ENCODE results near the gene NTF4.
"Not testable (repeated sequence)": the region's sequence is repeated elsewhere in the genome, so short reads cannot be mapped to it uniquely, and the experiment has no call there.

NTF4 gene

DNA sequence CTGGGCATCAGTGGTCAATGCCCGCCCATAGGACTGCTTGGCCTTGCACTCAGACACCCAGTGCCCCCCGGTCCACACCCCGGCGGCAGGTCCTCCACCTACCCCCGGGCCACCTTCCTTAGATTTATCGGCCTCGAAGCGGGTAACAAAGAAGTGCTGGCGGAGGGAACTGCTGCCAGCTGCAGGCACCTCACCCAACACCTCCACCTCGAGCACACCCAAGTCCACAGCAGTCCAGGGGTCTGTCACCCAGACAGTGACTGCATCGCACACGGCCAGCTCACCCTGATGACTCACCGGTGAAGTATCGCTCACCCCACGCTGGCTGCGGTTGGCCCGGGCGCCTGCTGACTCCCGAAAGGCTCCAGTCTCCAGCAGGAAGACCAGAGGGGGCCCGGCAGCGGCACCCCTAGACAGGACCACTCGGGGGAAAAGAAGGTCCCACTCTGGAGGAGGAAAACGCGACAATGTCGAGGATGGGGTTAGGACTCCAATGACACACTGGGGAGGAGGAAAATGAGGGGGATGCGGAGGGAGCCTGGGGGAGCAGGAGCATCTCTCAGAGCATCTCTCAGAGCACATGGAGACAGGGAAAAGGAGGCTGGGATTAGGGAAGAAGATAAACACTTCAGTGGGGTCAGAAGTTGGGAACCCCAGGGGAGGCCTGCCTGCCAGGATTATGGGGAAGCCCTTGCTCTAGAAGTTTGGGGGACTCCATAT lies 25.9 kb downstream of the NTF4 start:
- not testable (repeated sequence) for H3K27me3 ChIP-seq (ENCODE audit: control insufficient read depth in 5 of 5, insufficient read depth in 4 of 5, low read length in 5 of 5); H3K4me3 ChIP-seq (ENCODE audit: low read depth in 1 of 5, low read length in 5 of 5); H3K9ac ChIP-seq (ENCODE audit: low read length in 5 of 5); H3K36me3 ChIP-seq (ENCODE audit: control insufficient read depth in 5 of 5, insufficient read depth in 5 of 5, low read length in 5 of 5); H3K27ac ChIP-seq (ENCODE audit: low read depth, low read length); H3K9me3 ChIP-seq (ENCODE audit: control insufficient read depth in 5 of 5, low read length in 5 of 5); H3K4me1 ChIP-seq (ENCODE audit: control insufficient read depth in 5 of 5, insufficient read depth in 5 of 5, low read length in 5 of 5)

- not testable (repeated sequence) for H3K4me3 ChIP-seq (ENCODE audit: low read depth in 1 of 5, low read length in 5 of 5); H3K36me3 ChIP-seq (ENCODE audit: control insufficient read depth in 5 of 5, insufficient read depth in 5 of 5, low read length in 5 of 5); H3K4me1 ChIP-seq (ENCODE audit: control insufficient read depth in 5 of 5, insufficient read depth in 5 of 5, low read length in 5 of 5); H3K27me3 ChIP-seq (ENCODE audit: control insufficient read depth in 5 of 5, insufficient read depth in 4 of 5, low read length in 5 of 5); H3K9ac ChIP-seq (ENCODE audit: low read length in 5 of 5); H3K9me3 ChIP-seq (ENCODE audit: control insufficient read depth in 5 of 5, low read length in 5 of 5); H3K27ac ChIP-seq (ENCODE audit: low read depth, low read length)
Observed at GRCh38 chr19:49038111-49038510, 26.5 kb downstream of the NTF4 start.

DNA sequence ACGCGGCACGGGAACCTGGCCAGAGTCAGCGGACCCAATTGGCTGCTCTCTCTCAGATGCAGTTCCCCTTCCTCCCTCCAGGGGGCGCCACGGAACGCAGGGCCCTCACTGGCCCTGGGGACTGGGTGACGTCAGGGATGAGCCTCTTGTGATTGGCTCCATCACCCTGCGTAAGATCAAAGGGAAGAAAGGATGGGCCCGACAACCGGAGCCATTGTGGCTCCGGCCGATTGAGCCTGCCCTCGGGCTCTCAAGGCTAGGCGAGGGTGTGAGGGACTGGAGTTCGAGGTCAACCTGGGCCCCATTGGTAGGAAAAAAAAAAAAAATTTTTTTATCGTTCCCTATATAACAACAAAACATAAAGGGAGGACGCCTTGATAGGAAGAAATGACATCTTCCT lies 27.8 kb downstream of the NTF4 start, which contains the start of gene CGB1:
Gene CGB1 (minus strand): TSS at position 81 of the 400 bp plus-strand sequence. CDS start 184 bp downstream, outside the sequence.
- not testable (repeated sequence) for H3K27me3 ChIP-seq (ENCODE audit: control insufficient read depth in 5 of 5, insufficient read depth in 4 of 5, low read length in 5 of 5); H3K9me3 ChIP-seq (ENCODE audit: control insufficient read depth in 5 of 5, low read length in 5 of 5); H3K27ac ChIP-seq (ENCODE audit: low read depth, low read length); H3K4me3 ChIP-seq (ENCODE audit: low read depth in 1 of 5, low read length in 5 of 5); H3K9ac ChIP-seq (ENCODE audit: low read length in 5 of 5); H3K4me1 ChIP-seq (ENCODE audit: control insufficient read depth in 5 of 5, insufficient read depth in 5 of 5, low read length in 5 of 5); H3K36me3 ChIP-seq (ENCODE audit: control insufficient read depth in 5 of 5, insufficient read depth in 5 of 5, low read length in 5 of 5)

DNA sequence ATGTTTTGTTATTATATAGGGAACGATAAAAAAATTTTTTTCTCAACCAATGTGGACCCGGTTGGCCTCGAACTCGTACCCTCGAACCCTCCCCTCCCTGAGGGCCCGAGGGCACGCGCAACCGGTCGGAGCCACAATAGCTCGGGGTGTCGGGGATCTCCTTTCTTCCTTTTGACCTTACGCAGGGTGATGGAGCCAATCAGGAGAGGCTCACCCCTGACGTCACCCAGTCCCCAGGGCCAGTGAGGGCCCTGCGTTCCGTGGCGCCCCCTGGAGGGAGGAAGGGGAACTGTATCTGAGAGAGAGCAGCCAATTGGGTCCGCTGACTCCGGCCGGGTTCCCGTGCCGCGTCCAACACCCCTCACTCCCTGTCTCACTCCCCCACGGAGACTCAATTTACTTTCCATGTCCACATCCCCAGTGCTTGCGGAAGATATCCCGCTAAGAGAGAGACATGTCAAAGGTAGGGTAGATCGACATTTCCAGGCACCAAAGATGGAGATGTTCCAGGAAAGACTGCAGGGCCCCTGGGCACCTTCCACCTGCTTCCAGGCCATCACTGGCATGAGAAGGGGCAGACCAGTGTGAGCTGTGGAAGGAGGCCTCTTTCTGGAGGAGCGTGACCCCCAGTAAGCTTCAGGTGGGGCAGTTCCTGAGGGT lies 32.8 kb downstream of the NTF4 start, which contains the start of gene CGB2:
Gene CGB2 (plus strand): TSS at position 249 of the 660 bp plus-strand sequence. CDS start 206 bp downstream, at position 455.
- not testable (repeated sequence) for H3K27me3 ChIP-seq (ENCODE audit: control insufficient read depth in 5 of 5, insufficient read depth in 4 of 5, low read length in 5 of 5); H3K9ac ChIP-seq (ENCODE audit: low read length in 5 of 5); H3K27ac ChIP-seq (ENCODE audit: low read depth, low read length); H3K4me1 ChIP-seq (ENCODE audit: control insufficient read depth in 5 of 5, insufficient read depth in 5 of 5, low read length in 5 of 5); H3K4me3 ChIP-seq (ENCODE audit: low read depth in 1 of 5, low read length in 5 of 5); H3K9me3 ChIP-seq (ENCODE audit: control insufficient read depth in 5 of 5, low read length in 5 of 5); H3K36me3 ChIP-seq (ENCODE audit: control insufficient read depth in 5 of 5, insufficient read depth in 5 of 5, low read length in 5 of 5)

- not testable (repeated sequence) for H3K27me3 ChIP-seq (ENCODE audit: control insufficient read depth in 5 of 5, insufficient read depth in 4 of 5, low read length in 5 of 5); H3K9ac ChIP-seq (ENCODE audit: low read length in 5 of 5); H3K4me3 ChIP-seq (ENCODE audit: low read depth in 1 of 5, low read length in 5 of 5); H3K4me1 ChIP-seq (ENCODE audit: control insufficient read depth in 5 of 5, insufficient read depth in 5 of 5, low read length in 5 of 5); H3K27ac ChIP-seq (ENCODE audit: low read depth, low read length); H3K36me3 ChIP-seq (ENCODE audit: control insufficient read depth in 5 of 5, insufficient read depth in 5 of 5, low read length in 5 of 5); H3K9me3 ChIP-seq (ENCODE audit: control insufficient read depth in 5 of 5, low read length in 5 of 5)
Observed at GRCh38 chr19:49030323-49030722, 34.3 kb downstream of the NTF4 start.

DNA sequence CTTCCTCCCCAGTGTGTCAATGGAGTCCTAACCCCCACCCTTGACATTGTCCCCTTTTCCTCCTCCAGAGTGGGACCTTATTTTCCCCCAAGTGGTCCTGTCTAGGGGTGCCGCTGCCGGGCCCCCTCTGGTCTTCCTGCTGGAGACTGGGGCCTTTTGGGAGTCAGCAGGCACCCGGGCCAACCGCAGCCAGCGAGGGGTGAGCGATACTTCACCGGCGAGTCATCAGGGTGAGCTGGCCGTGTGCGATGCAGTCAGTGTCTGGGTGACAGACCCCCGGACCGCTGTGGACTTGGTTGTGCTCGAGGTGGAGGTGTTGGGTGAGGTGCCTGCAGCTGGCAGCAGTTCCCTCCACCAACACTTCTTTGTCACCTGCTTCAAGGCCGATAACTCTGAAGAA lies 34.9 kb downstream of the NTF4 start:
- not testable (repeated sequence) for H3K4me1 ChIP-seq (ENCODE audit: control insufficient read depth in 5 of 5, insufficient read depth in 5 of 5, low read length in 5 of 5); H3K36me3 ChIP-seq (ENCODE audit: control insufficient read depth in 5 of 5, insufficient read depth in 5 of 5, low read length in 5 of 5); H3K27ac ChIP-seq (ENCODE audit: low read depth, low read length); H3K27me3 ChIP-seq (ENCODE audit: control insufficient read depth in 5 of 5, insufficient read depth in 4 of 5, low read length in 5 of 5); H3K4me3 ChIP-seq (ENCODE audit: low read depth in 1 of 5, low read length in 5 of 5); H3K9me3 ChIP-seq (ENCODE audit: control insufficient read depth in 5 of 5, low read length in 5 of 5); H3K9ac ChIP-seq (ENCODE audit: low read length in 5 of 5)

DNA sequence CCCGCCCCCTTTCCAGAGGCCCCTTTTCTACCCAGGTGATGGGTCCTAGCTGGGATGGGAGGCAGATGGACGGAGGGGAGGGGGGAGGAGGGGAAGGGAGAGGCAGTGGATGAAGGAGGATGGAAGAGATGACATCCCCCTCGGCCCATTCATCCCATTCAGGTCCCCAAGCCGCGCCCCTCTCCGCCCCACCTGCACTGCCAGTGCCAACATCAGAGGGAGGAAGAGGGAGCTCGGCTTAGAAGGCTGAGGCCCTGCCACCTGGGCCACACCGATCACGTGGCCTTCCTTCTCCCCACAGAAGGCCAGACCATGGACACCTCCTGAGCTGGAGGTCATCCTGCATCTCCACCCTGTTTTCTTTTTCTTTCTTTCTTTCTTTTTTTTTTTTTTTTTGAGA lies 35.9 kb downstream of the NTF4 start:
- not testable (repeated sequence) for H3K4me1 ChIP-seq (ENCODE audit: control insufficient read depth in 5 of 5, insufficient read depth in 5 of 5, low read length in 5 of 5); H3K4me3 ChIP-seq (ENCODE audit: low read depth in 1 of 5, low read length in 5 of 5); H3K9ac ChIP-seq (ENCODE audit: low read length in 5 of 5)

DNA sequence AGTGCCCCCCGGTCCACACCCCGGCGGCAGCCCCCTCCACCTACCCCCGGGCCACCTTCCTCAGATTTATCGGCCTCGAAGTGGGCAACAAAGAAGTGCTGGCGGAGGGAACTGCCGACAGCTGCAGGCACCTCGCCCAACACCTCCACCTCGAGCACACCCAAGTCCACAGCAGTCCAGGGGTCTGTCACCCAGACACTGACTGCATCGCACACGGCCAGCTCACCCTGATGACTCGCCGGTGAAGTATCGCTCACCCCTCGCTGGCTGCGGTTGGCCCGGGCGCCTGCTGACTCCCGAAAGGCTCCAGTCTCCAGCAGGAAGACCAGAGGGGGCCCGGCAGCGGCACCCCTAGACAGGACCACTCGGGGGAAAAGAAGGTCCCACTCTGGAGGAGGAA lies 39.0 kb downstream of the NTF4 start:
- H3K27ac ChIP-seq (ENCODE audit: low read depth, low read length); H3K36me3 ChIP-seq (ENCODE audit: control insufficient read depth in 5 of 5, insufficient read depth in 5 of 5, low read length in 5 of 5); H3K9me3 ChIP-seq (ENCODE audit: control insufficient read depth in 5 of 5, low read length in 5 of 5); H3K27me3 ChIP-seq (ENCODE audit: control insufficient read depth in 5 of 5, insufficient read depth in 4 of 5, low read length in 5 of 5); H3K9ac ChIP-seq (ENCODE audit: low read length in 5 of 5); H3K4me1 ChIP-seq (ENCODE audit: control insufficient read depth in 5 of 5, insufficient read depth in 5 of 5, low read length in 5 of 5); H3K4me3 ChIP-seq (ENCODE audit: low read depth in 1 of 5, low read length in 5 of 5): not testable (repeated sequence)

More for the DNA sequence above, 35.9 kb downstream of the NTF4 start:
- not testable (repeated sequence) for H3K27me3 ChIP-seq (ENCODE audit: control insufficient read depth in 5 of 5, insufficient read depth in 4 of 5, low read length in 5 of 5); H3K27ac ChIP-seq (ENCODE audit: low read depth, low read length); H3K9me3 ChIP-seq (ENCODE audit: control insufficient read depth in 5 of 5, low read length in 5 of 5); H3K36me3 ChIP-seq (ENCODE audit: control insufficient read depth in 5 of 5, insufficient read depth in 5 of 5, low read length in 5 of 5)

DNA sequence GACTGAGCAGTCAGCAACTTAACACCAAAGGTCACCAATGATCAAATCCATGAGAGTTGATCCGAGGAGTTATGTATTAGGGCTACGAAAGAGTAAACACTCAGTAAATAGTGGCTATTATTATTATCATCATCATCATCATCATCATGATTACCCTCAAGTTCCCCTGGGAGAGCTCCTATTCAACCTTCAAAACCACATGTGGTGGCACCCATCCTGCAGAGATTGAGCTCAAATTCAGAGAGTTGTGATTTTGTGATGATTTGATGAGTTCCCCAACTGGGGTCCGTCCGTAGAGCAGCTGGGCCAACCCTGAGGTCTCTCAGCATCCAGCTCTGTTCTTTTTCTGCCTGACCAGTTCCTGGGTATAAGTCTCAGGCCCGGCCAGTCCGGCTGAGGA lies 39.5 kb downstream of the NTF4 start:
- not testable (repeated sequence) for H3K27ac ChIP-seq (ENCODE audit: low read depth, low read length); H3K9ac ChIP-seq (ENCODE audit: low read length in 5 of 5); H3K4me3 ChIP-seq (ENCODE audit: low read depth in 1 of 5, low read length in 5 of 5); H3K4me1 ChIP-seq (ENCODE audit: control insufficient read depth in 5 of 5, insufficient read depth in 5 of 5, low read length in 5 of 5); H3K27me3 ChIP-seq (ENCODE audit: control insufficient read depth in 5 of 5, insufficient read depth in 4 of 5, low read length in 5 of 5); H3K36me3 ChIP-seq (ENCODE audit: control insufficient read depth in 5 of 5, insufficient read depth in 5 of 5, low read length in 5 of 5); H3K9me3 ChIP-seq (ENCODE audit: control insufficient read depth in 5 of 5, low read length in 5 of 5)

DNA sequence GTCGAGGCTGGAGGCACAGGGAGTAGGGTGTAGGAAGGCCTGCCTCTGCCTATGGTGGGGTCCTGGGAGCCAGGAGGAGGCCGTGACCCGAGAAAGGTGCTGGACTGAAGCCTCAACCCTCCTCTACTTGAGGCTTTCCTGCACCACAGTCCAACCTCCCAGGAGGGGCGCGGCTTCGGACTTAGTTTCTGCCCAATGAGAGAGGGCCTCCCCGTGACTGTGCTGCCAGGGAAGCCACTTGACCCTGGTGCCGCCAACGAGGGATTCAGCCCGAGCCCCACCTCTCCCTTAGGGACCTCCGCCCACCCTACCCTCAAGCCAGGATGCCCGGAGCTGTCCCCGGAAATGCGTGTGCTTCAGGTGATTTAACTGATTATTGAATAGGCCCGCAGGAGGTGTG lies 40.4 kb downstream of the NTF4 start, which contains the start of gene CGB3:
Gene CGB3 (minus strand): TSS at position 101 of the 400 bp plus-strand sequence. CDS start 362 bp downstream, outside the sequence.
- peaks cover 0 to 12% (median 3%) of the 10 kb centered on the region in 5 donors for H3K27me3 ChIP-seq (ENCODE audit: control insufficient read depth in 5 of 5, insufficient read depth in 4 of 5, low read length in 5 of 5)

More for the DNA sequence above, 40.4 kb downstream of the NTF4 start, which contains the start of gene CGB3:
- not testable (repeated sequence) for H3K27ac ChIP-seq (ENCODE audit: low read depth, low read length); H3K36me3 ChIP-seq (ENCODE audit: control insufficient read depth in 5 of 5, insufficient read depth in 5 of 5, low read length in 5 of 5); H3K9me3 ChIP-seq (ENCODE audit: control insufficient read depth in 5 of 5, low read length in 5 of 5); H3K9ac ChIP-seq (ENCODE audit: low read length in 5 of 5); H3K4me1 ChIP-seq (ENCODE audit: control insufficient read depth in 5 of 5, insufficient read depth in 5 of 5, low read length in 5 of 5); H3K4me3 ChIP-seq (ENCODE audit: low read depth in 1 of 5, low read length in 5 of 5)
